Panc1 (cell line): ENCODE data around the gene PIWIL4. TPM values are rescaled to one million over a fixed set of nuclear protein-coding genes. Genes with fewer than 3 reads are reported as not detected.

ENCODE experiments used
- ATAC-seq: fragments of 200-7000 bp; cut with Tn5 transposase; 2 replicates; pipeline ENCODE4 v1.9.1; 2020; ENCODE audit warnings: mild to moderate bottlenecking, moderate library complexity
- BruUV-seq: library from RNA; stranded (reverse); fragments of 400-500 nt; replicated peaks from 2 replicates; lab custom pipeline; 2021; lab: Mats Ljungman, UMichigan
- CTCF ChIA-PET: fragments of 300-600 bp; sonication (Branson Sonifier 250); formaldehyde crosslinking; loops from one replicate; lab custom pipeline; 2022; ENCODE audit warnings: antibody characterized with exemption; lab: Charles Lee
- POLR2A ChIA-PET: fragments of 300-600 bp; sonication (Branson Sonifier 250); formaldehyde crosslinking; loops from one replicate; lab custom pipeline; 2022; ENCODE audit warnings: antibody characterized with exemption; lab: Charles Lee
- DNase-seq: peaks from one replicate; pipeline ENCODE4 v3.0.0-alpha.2; 2010; ENCODE audit warnings: low read depth, low spot score
- H3K27ac ChIP-seq: 2 replicates; pipeline ENCODE4 v1.5.1; 2011; ENCODE audit warnings: mild to moderate bottlenecking, low read length, inconsistent platforms
- H3K27me3 ChIP-seq: fragments of 200-500 bp; sonication (Bioruptor generic); 2 replicates; pipeline ENCODE4 v1.6.0; 2014; ENCODE audit warnings: low read length, inconsistent platforms; ENCODE audit not compliant: control insufficient read depth, insufficient read depth
- H3K36me3 ChIP-seq: fragments of 200-500 bp; sonication (Bioruptor generic); 2 replicates; pipeline ENCODE4 v1.5.1; 2014; ENCODE audit warnings: inconsistent platforms, mild to moderate bottlenecking, low read length, moderate library complexity; ENCODE audit not compliant: control insufficient read depth, insufficient read depth
- H3K4me1 ChIP-seq: 2 replicates; pipeline ENCODE4 v1.5.1; 2011; ENCODE audit warnings: inconsistent platforms, mild to moderate bottlenecking, low read length, moderate library complexity; ENCODE audit not compliant: control insufficient read depth, insufficient read depth
- H3K4me3 ChIP-seq, 2 experiments: 2 replicates each; pipeline ENCODE4 v1.5.1; 2011 to 2012; ENCODE audit warnings: low read depth in 2 of 2, low read length in 2 of 2, mild to moderate bottlenecking in 2 of 2, inconsistent platforms in 1 of 2, moderate library complexity in 1 of 2
- H3K9me3 ChIP-seq: fragments of 200-500 bp; sonication (Bioruptor generic); 2 replicates; pipeline ENCODE4 v1.5.1; 2014; ENCODE audit warnings: low read depth, mild to moderate bottlenecking, inconsistent platforms, low read length, moderate library complexity; ENCODE audit not compliant: control insufficient read depth, insufficient read depth
- POLR2AphosphoS5 ChIP-seq: IDR thresholded peaks from 2 replicates; pipeline ENCODE4 v1.6.1; 2012; ENCODE audit warnings: mild to moderate bottlenecking, low read depth, low read length, moderate library complexity
- SIN3A ChIP-seq: IDR thresholded peaks from 2 replicates; pipeline ENCODE4 v1.6.1; 2012; ENCODE audit warnings: low read depth, mild to moderate bottlenecking, low read length, moderate library complexity, borderline replicate concordance; ENCODE audit not compliant: insufficient read depth
- TCF7L2 ChIP-seq: IDR thresholded peaks from 2 replicates; pipeline ENCODE4 v1.6.1; 2011; ENCODE audit warnings: mild to moderate bottlenecking, low read depth, low read length, inconsistent platforms
- in situ Hi-C: cut with HindIII; loops from 2 replicates; pipeline ENCODE4 v1.10.0; 2016; ENCODE audit warnings: low sequenced_read_pairs, low pct_unique_long_range_greater_than_20kb
- intact Hi-C: fragments of 100-400 bp; cut with micrococcal nuclease; formaldehyde crosslinking; loops from one replicate; pipeline ENCODE4 v1.10.0; 2022; ENCODE audit not compliant: unreplicated experiment
- total RNA-seq: library from RNA; stranded (reverse); gene quantifications from one replicate; pipeline ENCODE4 v1.2.1, GENCODE V29; 2021; ENCODE audit not compliant: unreplicated experiment
- TF ChIP-seq, protein P1 (sequence below), 2 experiments: IDR thresholded peaks; 2 replicates each; pipeline ENCODE4 v1.6.1; 2011 to 2012; ENCODE audit warnings: low read depth in 2 of 2, control low read depth in 1 of 2, low read length in 1 of 2, mild to moderate bottlenecking in 1 of 2, moderate library complexity in 1 of 2; ENCODE audit not compliant: insufficient read depth in 1 of 2
- TF ChIP-seq, protein P2 (sequence below): fragments of 450-650 bp; IDR thresholded peaks from 2 replicates; pipeline ENCODE4 v1.5.1; 2017; ENCODE audit warnings: mild to moderate bottlenecking

PIWIL4 gene
- total RNA-seq, 1 experiment from 2014 or later, result 2.1 TPM

DNA sequence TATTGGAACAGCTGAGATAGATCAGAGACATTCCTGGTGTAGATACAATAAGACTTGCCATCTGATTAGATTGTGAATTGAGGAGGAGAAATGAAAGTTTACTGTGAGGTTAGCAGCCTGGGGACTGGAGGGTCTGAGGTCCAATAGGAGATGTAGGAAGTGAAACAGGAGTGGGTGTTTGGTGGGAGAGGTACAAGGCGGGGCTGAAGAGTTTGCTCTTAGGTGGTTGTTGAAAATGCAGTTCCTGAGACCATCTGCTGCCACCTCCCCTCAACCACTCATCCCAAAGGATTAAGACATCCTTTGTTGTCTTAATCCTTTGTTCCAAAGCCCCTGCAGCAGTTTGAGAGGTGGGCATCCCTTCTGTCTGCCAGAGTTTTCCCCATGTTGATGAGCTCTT lies 14.8 kb downstream of the PIWIL4 start:
- TF ChIP-seq POLR2AphosphoS5 (no peak), TCF7L2 (no peak), SIN3A (no peak)
- TF ChIP-seq, protein P1, sequence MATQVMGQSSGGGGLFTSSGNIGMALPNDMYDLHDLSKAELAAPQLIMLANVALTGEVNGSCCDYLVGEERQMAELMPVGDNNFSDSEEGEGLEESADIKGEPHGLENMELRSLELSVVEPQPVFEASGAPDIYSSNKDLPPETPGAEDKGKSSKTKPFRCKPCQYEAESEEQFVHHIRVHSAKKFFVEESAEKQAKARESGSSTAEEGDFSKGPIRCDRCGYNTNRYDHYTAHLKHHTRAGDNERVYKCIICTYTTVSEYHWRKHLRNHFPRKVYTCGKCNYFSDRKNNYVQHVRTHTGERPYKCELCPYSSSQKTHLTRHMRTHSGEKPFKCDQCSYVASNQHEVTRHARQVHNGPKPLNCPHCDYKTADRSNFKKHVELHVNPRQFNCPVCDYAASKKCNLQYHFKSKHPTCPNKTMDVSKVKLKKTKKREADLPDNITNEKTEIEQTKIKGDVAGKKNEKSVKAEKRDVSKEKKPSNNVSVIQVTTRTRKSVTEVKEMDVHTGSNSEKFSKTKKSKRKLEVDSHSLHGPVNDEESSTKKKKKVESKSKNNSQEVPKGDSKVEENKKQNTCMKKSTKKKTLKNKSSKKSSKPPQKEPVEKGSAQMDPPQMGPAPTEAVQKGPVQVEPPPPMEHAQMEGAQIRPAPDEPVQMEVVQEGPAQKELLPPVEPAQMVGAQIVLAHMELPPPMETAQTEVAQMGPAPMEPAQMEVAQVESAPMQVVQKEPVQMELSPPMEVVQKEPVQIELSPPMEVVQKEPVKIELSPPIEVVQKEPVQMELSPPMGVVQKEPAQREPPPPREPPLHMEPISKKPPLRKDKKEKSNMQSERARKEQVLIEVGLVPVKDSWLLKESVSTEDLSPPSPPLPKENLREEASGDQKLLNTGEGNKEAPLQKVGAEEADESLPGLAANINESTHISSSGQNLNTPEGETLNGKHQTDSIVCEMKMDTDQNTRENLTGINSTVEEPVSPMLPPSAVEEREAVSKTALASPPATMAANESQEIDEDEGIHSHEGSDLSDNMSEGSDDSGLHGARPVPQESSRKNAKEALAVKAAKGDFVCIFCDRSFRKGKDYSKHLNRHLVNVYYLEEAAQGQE (IDR thresholded peaks at IDR 0.05; ENCODE audit: insufficient read depth in 1 of 2, low read depth in 2 of 2, low read length in 1 of 2), result no peak
- TF ChIP-seq, protein P2, sequence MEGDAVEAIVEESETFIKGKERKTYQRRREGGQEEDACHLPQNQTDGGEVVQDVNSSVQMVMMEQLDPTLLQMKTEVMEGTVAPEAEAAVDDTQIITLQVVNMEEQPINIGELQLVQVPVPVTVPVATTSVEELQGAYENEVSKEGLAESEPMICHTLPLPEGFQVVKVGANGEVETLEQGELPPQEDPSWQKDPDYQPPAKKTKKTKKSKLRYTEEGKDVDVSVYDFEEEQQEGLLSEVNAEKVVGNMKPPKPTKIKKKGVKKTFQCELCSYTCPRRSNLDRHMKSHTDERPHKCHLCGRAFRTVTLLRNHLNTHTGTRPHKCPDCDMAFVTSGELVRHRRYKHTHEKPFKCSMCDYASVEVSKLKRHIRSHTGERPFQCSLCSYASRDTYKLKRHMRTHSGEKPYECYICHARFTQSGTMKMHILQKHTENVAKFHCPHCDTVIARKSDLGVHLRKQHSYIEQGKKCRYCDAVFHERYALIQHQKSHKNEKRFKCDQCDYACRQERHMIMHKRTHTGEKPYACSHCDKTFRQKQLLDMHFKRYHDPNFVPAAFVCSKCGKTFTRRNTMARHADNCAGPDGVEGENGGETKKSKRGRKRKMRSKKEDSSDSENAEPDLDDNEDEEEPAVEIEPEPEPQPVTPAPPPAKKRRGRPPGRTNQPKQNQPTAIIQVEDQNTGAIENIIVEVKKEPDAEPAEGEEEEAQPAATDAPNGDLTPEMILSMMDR, result no peak
- ChIA-PET POLR2A (no interaction called here), CTCF (no interaction called here)
- Histone ChIP-seq H3K27me3 (no peaks in the 10 kb centered on the region), H3K27ac (no peak overlapping the region), H3K9me3 (no peaks in the 10 kb centered on the region), H3K36me3 (no peaks in the 10 kb centered on the region), H3K4me1 (no peaks in the 10 kb centered on the region), H3K4me3 (no peak overlapping the region)
- in situ Hi-C loops (no loop called here), intact Hi-C loops (no loop called here)
- ATAC-seq (no peak), DNase-seq (no peak)
- BruUV-seq, result no TSS peak

DNA sequence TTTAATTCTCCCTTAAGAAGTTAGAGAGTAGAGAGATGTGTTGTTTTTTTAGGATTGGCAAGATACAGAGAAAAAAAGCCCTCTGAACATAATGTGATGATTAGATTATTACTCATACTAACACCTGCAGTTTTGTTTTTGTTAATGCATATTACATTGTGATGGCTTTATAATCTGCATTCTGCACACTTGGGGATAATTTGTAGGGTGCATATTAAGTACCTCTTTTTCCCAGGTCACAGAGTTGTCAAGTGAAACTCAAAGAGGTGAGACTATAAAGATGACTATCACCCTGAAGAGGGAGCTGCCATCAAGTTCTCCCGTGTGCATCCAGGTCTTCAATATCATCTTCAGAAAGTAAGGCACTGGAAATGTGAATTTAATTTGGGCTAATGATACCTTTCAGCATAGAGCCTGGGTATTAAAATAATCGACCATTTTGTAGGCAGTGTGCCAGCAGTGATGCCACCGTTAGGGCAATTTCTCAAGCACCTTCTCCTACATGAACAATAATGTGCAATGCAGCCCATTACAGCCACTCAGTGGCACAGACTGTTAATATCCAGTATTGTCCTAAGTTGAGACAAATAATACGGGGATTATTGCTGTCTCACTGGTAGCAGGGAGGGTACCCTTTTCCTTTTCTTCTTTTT lies 16.2 kb downstream of the PIWIL4 start:
- in situ Hi-C loops (no loop called here), intact Hi-C loops (no loop called here)
- Histone ChIP-seq H3K9me3 (no peaks in the 10 kb centered on the region), H3K36me3 (no peaks in the 10 kb centered on the region), H3K4me1 (no peaks in the 10 kb centered on the region), H3K27me3 (no peaks in the 10 kb centered on the region), H3K27ac (no peak overlapping the region), H3K4me3 (no peak overlapping the region)
- TF ChIP-seq SIN3A, result no peak
- TF ChIP-seq, protein P2, result no peak
- TF ChIP-seq POLR2AphosphoS5, result no peak
- no peak for TF ChIP-seq TCF7L2
- TF ChIP-seq, protein P1 (IDR thresholded peaks at IDR 0.05; ENCODE audit: insufficient read depth in 1 of 2, low read depth in 2 of 2, low read length in 1 of 2), result no peak
- ChIA-PET CTCF (no interaction called here), POLR2A (no interaction called here)
- no peak for DNase-seq
- ATAC-seq, result no peak
- BruUV-seq, result no TSS peak
